Fibroblast of skin of right quadriceps (primary cell): ENCODE data around the gene TLE6.
"Not testable (repeated sequence)": the region's sequence is repeated elsewhere in the genome, so short reads cannot be mapped to it uniquely, and the experiment has no call there.

ENCODE experiments used
- DNase-seq: peaks from one replicate; pipeline ENCODE4 v3.0.0-alpha.2; 2013

The TLE6 gene

GRCh38 chr19:3031607-3031867 lies 54.2 kb downstream of the TLE6 start:
- no peak for DNase-seq

- DNase-seq, result no peak
Observed at GRCh38 chr19:3033595-3034405, 56.4 kb downstream of the TLE6 start.

GRCh38 chr19:3034406-3034655 lies 57.0 kb downstream of the TLE6 start:
- DNase-seq, result no peak

GRCh38 chr19:3034656-3035541 lies 57.5 kb downstream of the TLE6 start:
- DNase-seq, result peak; percentile 63

GRCh38 chr19:3035542-3036118 lies 58.3 kb downstream of the TLE6 start:
- DNase-seq, result peak; percentile 100

- DNase-seq, result peak; percentile 92
Observed at GRCh38 chr19:3036119-3036976, 59.0 kb downstream of the TLE6 start.

- DNase-seq, result not testable (repeated sequence)
Observed at GRCh38 chr19:3036977-3037544, 59.7 kb downstream of the TLE6 start.

GRCh38 chr19:3038214-3038613 lies 60.9 kb downstream of the TLE6 start:
- DNase-seq, result no peak

GRCh38 chr19:3039125-3039524 lies 61.8 kb downstream of the TLE6 start:
- no peak for DNase-seq

- DNase-seq, result no peak
Observed at GRCh38 chr19:3039641-3040077, 62.3 kb downstream of the TLE6 start.

GRCh38 chr19:3041327-3041726 lies 64.0 kb downstream of the TLE6 start:
- no peak for DNase-seq

GRCh38 chr19:3041761-3042620 lies 64.6 kb downstream of the TLE6 start:
- DNase-seq, result no peak

- DNase-seq, result no peak
Observed at GRCh38 chr19:3042621-3043267, 65.4 kb downstream of the TLE6 start.
